GM19468 (cell line): ENCODE results near the gene MT1H.

Experiments
- ATAC-seq: cut with Tn5 transposase; IDR thresholded peaks from one replicate; pipeline ENCODE4 v1.9.1; 2021; ENCODE audit warnings: mild to moderate bottlenecking, moderate library complexity, moderate number of reproducible peaks; ENCODE audit not compliant: unreplicated experiment; ENCODE audit errors: extremely low read depth

The MT1H gene

GRCh38 chr16:56682703-56683397, 13.2 kb downstream of the MT1H start:
- no peak for ATAC-seq

GRCh38 chr16:56683424-56684172, 14.0 kb downstream of the MT1H start:
- no peak for ATAC-seq

GRCh38 chr16:56684256-56684925, 14.8 kb downstream of the MT1H start:
- ATAC-seq = no peak

DNA sequence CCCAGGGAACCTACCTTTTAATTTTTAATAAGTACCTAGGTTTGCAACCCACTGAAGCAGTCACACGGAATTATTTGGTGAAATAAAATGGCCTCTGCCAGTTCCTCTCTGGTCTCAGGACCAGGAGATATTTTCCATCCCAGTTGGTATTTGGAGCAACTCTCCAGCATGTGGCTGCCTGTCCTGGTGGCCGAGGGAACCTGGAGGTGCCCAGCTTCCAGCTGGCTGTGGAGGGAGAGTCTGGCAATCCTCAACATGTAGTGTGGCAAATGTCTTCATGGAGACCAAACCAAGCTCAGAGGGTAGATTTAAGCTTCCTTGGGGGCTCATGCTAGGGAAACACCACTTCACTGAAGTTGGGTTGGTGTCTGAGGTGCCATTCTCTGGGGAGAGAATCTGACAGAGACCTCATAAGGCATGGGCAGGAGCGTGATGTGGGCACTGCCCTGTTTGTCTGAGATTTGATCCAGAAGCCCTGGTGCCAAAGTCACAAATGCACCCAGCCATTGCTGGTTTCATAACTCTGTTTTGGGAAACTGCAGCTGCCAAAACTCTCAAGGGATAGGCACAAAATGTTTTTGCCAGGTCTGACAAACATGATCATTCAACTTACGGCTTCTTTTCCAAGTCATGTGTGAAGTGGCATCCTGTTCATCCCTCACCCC, 15.4 kb downstream of the MT1H start:
- no peak for ATAC-seq

DNA sequence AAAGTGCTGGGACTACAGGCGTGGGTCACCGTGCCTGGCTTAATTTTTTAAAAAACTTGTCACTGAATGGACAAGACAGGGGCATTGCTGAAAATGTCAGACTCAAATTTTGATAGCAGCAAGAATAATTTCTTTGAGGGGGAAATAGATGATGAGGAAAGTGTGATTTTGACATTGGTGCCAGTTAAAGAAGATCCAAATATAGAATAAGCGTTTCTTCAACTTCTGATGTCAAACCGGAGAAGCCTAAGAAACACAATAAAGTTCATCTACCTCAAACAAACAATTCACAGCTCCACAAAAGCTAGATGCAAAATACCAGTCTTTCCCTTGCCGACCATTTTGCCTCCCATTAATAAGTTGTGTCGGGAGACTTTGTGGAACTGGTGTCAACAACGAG, 17.1 kb downstream of the MT1H start:
- ATAC-seq = no peak

- ATAC-seq = no peak
Measured at GRCh38 chr16:56688762-56689161, 19.1 kb downstream of the MT1H start.

GRCh38 chr16:56689171-56689570, 19.6 kb downstream of the MT1H start:
- ATAC-seq = no peak

GRCh38 chr16:56690420-56691122, 21.0 kb downstream of the MT1H start:
- ATAC-seq = no peak

DNA sequence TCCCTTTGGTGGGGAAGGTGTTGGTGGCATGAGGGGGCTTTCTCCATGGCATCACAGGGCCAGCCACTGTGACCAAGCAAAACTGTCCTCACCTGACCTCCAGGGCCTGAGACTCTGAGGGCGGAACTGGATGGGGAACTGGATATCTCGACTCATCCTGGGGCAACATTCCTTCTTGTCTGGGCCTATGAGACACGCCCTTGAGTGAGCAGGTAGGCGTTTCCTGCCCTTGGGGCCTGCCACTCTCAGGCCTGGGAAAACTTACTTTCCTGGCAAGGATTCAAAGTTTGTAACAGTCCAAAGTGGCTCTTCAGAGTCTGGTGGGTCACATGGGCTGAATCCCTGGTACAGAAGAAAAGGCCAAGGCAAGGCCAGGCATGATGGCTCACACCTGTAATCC, 22.3 kb downstream of the MT1H start:
- ATAC-seq = no peak

GRCh38 chr16:56695246-56695645, 25.6 kb downstream of the MT1H start:
- no peak for ATAC-seq

DNA sequence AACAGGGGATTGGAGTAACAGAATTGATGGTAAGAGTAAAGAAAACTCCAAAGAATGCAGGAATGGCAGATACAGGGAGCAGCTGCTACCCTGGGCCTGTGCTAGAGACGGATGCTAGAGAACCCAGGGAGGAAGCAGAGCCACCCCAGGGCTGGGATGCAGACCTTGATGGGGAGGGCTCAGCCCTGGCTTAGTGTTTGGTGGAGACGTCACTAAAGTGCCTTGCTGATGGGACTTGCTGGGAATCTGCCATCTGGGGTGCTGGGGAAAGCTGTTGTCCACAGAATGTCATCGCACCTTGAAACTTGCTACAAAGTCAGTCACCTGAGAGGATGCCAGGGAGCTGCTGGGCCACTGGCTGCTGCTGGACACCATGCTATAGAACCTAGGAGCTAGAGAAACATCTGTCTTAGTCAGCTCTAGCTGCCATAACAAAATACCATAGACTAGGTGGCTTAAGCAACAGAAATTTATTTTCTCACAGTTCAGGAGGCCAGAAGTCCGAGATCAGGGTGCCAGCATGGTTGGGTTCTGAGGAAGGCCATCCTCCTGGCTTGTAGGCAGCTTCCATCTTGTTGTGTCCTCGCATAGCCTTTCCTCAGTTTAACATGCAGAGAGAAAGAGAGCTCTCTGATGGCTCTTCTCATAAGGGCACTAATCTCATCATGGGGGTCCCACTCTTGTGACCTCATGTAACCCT, 28.0 kb downstream of the MT1H start:
- ATAC-seq = no peak

GRCh38 chr16:56700195-56700594, 30.6 kb downstream of the MT1H start:
- no peak for ATAC-seq

DNA sequence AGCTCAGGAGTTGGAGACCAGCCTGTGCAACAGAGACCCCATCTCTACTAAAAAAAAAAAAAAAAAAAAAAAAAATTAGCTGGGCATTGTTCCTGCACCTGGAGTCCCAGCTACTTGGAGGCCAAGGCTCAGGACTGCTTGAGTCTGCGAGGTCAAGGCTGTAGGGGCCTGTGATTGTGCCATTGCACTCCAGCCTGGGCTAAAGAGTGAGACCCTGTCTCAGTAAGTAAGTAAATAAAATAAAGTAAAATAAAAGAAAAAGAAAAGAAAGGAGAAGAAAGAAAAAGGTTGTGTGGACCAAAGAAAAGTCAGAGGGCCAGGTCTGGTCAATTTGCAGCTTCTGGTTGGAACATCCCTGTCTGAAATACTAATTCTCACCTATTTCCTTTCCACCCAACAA, 31.0 kb downstream of the MT1H start:
- no peak for ATAC-seq

DNA sequence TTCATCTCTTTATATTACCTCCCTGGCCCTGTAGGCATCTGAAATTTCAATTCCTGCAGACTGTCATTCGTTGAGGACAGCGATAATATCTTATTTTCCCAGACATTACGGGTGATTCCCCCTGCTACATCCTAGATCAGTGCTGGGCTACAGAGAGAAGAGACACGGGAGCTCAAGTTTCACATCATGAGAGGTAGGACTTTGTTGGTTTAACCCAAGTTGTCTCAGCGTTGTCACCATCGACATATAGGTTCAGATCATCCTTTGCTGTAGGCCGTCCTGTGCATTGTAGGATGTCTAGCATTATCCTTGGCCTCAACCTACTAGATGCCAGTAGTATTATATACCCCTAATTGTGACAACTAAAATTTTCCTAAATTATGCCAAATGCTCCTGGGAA, 31.9 kb downstream of the MT1H start:
- no peak for ATAC-seq

DNA sequence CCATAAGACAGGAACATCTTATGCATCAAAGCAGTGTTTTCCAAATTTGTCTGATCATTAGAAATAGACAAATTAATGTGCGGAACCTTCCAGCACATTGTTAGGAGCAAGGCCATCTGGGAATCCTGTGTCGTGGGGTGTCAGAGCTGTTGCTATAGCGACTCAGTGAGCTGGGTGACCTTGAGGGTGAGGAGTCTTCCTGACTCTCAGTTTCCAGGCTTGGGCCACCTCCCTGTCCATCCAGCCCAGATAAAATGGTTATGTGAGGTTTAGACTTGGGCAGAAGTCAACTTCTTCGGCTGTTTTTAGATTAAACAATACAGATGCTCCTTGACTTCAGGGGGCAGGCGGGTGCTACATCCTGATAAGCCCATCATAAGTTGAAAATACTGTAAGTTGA, 33.2 kb downstream of the MT1H start:
- ATAC-seq = no peak

- no peak for ATAC-seq
Measured at GRCh38 chr16:56708525-56709442, 39.2 kb downstream of the MT1H start.

DNA sequence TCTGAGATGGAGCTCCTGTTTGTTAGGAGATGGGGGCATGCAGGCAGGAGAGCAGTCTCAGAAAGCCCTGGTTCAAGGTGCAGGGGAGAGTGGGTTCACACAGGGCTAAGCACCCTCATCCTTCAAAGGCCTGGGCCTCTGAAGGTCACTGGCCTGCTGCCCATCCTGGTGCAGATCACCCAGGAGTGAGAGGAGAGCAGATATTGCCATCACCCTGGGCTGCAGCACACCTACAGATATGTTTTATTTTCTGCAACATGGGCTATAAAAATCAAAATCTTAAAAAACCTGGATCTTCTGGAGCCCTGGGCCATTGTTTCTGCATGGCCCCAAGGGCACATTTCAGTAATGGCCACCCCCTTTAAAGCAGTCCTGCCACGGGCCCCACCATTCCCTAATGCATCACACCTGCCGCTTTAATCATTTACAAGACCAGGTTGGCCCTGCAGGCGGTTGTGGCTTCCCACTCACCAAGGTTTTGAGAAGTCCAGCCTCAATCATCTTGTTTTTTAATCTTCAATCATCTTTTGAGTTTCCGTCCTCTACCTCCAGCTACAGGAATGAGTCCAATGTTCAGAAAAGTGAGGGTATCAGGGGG, 39.9 kb downstream of the MT1H start:
- ATAC-seq = no peak

DNA sequence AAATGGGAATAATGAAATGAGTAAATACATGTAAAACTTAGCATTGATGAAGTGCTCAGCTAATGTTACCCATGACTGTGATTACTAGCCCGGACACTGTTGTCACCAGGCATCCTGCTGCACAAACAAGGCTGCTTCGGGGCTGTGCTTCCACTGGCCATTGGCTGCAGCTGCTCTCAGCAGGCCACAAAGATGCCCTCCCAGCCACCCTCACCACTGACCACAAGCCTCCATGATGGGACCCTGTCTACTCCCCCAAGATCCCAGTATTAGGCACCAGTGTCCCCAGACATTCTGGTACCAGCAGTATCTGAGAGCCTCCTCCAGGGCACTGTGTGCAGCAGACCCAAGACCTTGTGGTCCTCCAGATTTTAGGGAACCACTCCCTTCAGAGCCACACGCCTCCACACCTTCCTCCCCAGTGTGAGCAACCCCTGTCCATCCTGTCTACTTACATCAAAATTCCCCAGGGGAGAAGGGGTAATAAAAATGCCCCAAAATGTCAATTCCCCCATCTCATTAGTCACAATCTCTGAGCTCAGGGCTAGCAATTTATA, 40.6 kb downstream of the MT1H start:
- ATAC-seq = no peak
